GM10248 (cell line): ENCODE results near the gene CRYBB1.

ENCODE experiments used
- CTCF ChIA-PET: fragments of 300-600 bp; sonication (Branson Sonifier 250); formaldehyde crosslinking; extraction: SDS; loops from one replicate; lab custom pipeline; 2021; ENCODE audit warnings: antibody characterized with exemption; lab: Yijun Ruan, JAX
- POLR2A ChIA-PET: fragments of 350-650 bp; sonication (Branson Sonifier 250); formaldehyde crosslinking; extraction: SDS; loops from one replicate; lab custom pipeline; 2020; ENCODE audit warnings: antibody characterized with exemption; lab: Yijun Ruan, JAX
- DNase-seq: peaks from one replicate; pipeline ENCODE4 v3.0.0; 2012; ENCODE audit errors: extremely low spot score
- TF ChIP-seq, protein P1 (sequence below): IDR thresholded peaks from 2 replicates; pipeline ENCODE4 v1.5.1; 2012; ENCODE audit warnings: mild to moderate bottlenecking, low read depth; ENCODE audit errors: extremely low read depth, missing control alignments, control extremely low read depth

CRYBB1 gene

DNA sequence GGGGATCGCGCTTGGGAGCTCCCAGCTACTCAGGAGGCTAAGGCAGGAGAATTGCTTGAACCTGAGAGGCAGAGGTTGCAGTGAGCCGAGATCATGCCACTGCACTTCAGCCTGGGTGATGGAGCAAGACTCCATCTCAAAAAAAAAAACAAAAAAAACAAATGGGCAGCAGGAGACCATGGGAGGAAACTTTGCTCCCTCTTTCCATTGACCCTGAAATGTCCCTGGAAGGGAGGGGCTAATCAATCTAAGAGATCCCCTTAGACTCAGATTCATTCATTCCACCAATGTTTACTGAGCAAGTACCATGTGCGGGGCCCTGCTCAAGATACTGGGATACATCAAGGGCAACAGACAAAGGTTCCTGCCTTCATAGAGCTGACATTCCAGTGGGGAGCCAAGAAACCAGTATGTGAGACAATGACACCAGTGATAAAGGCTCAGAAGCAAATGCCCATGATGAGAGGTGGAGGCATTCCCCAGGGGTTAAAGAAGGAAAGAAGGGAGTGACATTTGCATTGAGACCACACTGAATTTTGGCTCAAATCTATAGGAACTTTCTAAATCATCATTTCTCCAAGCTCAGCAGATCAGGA is 67.8 kb downstream of the CRYBB1 start:
- TF ChIP-seq, protein P1, sequence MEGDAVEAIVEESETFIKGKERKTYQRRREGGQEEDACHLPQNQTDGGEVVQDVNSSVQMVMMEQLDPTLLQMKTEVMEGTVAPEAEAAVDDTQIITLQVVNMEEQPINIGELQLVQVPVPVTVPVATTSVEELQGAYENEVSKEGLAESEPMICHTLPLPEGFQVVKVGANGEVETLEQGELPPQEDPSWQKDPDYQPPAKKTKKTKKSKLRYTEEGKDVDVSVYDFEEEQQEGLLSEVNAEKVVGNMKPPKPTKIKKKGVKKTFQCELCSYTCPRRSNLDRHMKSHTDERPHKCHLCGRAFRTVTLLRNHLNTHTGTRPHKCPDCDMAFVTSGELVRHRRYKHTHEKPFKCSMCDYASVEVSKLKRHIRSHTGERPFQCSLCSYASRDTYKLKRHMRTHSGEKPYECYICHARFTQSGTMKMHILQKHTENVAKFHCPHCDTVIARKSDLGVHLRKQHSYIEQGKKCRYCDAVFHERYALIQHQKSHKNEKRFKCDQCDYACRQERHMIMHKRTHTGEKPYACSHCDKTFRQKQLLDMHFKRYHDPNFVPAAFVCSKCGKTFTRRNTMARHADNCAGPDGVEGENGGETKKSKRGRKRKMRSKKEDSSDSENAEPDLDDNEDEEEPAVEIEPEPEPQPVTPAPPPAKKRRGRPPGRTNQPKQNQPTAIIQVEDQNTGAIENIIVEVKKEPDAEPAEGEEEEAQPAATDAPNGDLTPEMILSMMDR = no peak
- POLR2A ChIA-PET = no interaction called here
- DNase-seq = no peak
- CTCF ChIA-PET = interaction anchor here (1.6 kb wide), 1 partner anchor 9 kb away, joined by 3 read pairs; no protein-coding TSS in a partner anchor
